GM19240 (cell line): Measurements from ENCODE around the gene MTA1.

Experiments
- DNase-seq: peaks from one replicate; pipeline ENCODE4 v3.0.0; 2011; ENCODE audit warnings: low spot score; ENCODE audit not compliant: insufficient read length

The MTA1 gene

GRCh38 chr14:105386581-105387529, 32.8 kb upstream of the MTA1 start:
- DNase-seq, result no peak

- no peak for DNase-seq
These were observed 32.1 kb upstream of the MTA1 start for GRCh38 chr14:105387530-105387922.

GRCh38 chr14:105388110-105388951, 31.3 kb upstream of the MTA1 start:
- no peak for DNase-seq

GRCh38 chr14:105388976-105389375, 30.7 kb upstream of the MTA1 start:
- DNase-seq, result no peak

GRCh38 chr14:105389534-105389933, 30.1 kb upstream of the MTA1 start:
- no peak for DNase-seq

- DNase-seq, result no peak
These were observed 29.4 kb upstream of the MTA1 start for GRCh38 chr14:105389976-105390848.

- DNase-seq, result no peak
These were observed 28.7 kb upstream of the MTA1 start for GRCh38 chr14:105390849-105391500.

GRCh38 chr14:105391541-105391940, 28.1 kb upstream of the MTA1 start:
- DNase-seq, result no peak

- no peak for DNase-seq
These were observed 27.2 kb upstream of the MTA1 start for GRCh38 chr14:105392131-105393090.

- no peak for DNase-seq
These were observed 26.5 kb upstream of the MTA1 start for GRCh38 chr14:105393151-105393550.

GRCh38 chr14:105394714-105395537, 24.7 kb upstream of the MTA1 start:
- DNase-seq, result no peak

GRCh38 chr14:105395538-105395854, 24.1 kb upstream of the MTA1 start:
- no peak for DNase-seq

- DNase-seq, result no peak
These were observed 22.2 kb upstream of the MTA1 start for GRCh38 chr14:105397350-105397931.

- DNase-seq, result peak; percentile 92
These were observed 21.4 kb upstream of the MTA1 start, which contains the start of gene TEX22 for GRCh38 chr14:105398044-105398725. Gene TEX22 (plus strand): TSS chr14:105398538. CDS start chr14:105399341, 803 bp downstream.

- no peak for DNase-seq
These were observed 20.7 kb upstream of the MTA1 start for GRCh38 chr14:105398726-105399465.

- no peak for DNase-seq
These were observed 20.2 kb upstream of the MTA1 start for GRCh38 chr14:105399466-105399775.

- no peak for DNase-seq
These were observed 19.6 kb upstream of the MTA1 start for GRCh38 chr14:105400016-105400415.
